Fibroblast of mammary gland (primary cell): ENCODE measurements around the gene TMEM117.
A peak's percentile ranks its signal among the peaks of the same experiment; 100 is the strongest.

Source experiments
- DNase-seq: peaks from one replicate; pipeline ENCODE4 v3.0.0-alpha.2; 2010; ENCODE audit warnings: low read depth
- H3K4me3 ChIP-seq: 2 replicates; pipeline ENCODE4 v1.5.1; 2011; ENCODE audit warnings: low read depth, mild to moderate bottlenecking, low read length, moderate library complexity; ENCODE audit not compliant: control insufficient read depth
- CTCF ChIP-seq: conservative IDR thresholded peaks from 2 replicates; pipeline ENCODE4 v1.5.1; 2011; ENCODE audit warnings: low read depth, low read length, inconsistent platforms; ENCODE audit not compliant: control insufficient read depth, insufficient read depth

Gene TMEM117

GRCh38 chr12:43805149-43805859, 30.6 kb upstream of the TMEM117 start:
- peak overlapping the region; percentile 88 for H3K4me3 ChIP-seq
- peak; percentile 8 for DNase-seq
- no peak for TF ChIP-seq CTCF

DNA sequence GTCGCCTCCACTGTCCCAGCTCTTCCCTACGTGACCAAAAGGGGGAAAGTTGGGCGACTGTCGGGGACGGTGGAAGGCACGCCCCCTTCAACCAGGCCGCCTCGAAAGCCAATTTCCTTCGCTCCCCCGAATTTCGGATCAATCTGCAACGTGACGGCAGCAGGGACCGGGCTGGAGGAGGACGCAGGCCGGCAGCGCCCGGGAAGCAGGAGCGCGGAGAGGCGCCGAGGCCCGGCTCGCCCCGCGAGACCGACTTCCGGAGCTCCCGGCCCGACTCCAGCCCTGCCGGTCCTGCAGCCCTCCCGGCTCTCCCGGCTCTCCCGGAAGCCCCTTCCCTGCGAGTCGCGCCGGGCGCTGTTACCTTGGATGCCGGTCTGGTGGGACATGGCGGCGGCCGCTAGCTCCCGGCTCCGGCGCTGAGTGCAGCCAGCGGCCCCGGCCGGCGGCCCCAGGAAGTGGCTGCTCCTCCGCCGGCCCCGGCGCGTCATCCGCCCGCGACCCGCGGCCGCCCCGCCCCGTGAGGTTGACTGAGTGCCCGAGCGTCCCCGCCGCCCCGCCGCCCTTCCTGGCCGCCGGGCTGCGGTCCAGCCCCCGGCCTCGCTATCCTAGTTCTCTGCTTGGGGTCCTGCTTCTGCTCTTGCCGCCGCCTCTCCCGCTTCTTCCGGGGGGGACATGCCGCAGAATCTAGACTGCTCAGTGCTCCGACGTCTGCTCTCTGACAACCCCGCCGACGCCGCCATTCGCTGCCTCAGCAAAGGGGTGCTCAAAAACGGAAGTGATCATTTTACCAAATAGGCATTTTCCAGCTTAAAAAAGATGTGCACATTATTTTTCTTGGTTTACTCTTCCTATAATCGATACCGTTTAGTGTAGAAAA, 29.8 kb upstream of the TMEM117 start, which contains the start of gene TWF1:
Gene TWF1 (minus strand): TSS at position 458 of the 877 bp plus-strand sequence. CDS start 72 bp downstream, at position 386.
- peak; percentile 59 for DNase-seq
- peak; percentile 32 for TF ChIP-seq CTCF

GRCh38 chr12:43806737-43807072, 29.2 kb upstream of the TMEM117 start:
- no peak for TF ChIP-seq CTCF
- peak overlapping the region; percentile 81 for H3K4me3 ChIP-seq
- peak; percentile 6 for DNase-seq

More for the DNA sequence above, 29.8 kb upstream of the TMEM117 start, which contains the start of gene TWF1:
- H3K4me3 ChIP-seq, result peak within 1 kb of the TSS; percentile 88

GRCh38 chr12:43807386-43807785, 28.5 kb upstream of the TMEM117 start:
- DNase-seq, result no peak
- H3K4me3 ChIP-seq, result no peak overlapping the region
- TF ChIP-seq CTCF, result no peak

DNA sequence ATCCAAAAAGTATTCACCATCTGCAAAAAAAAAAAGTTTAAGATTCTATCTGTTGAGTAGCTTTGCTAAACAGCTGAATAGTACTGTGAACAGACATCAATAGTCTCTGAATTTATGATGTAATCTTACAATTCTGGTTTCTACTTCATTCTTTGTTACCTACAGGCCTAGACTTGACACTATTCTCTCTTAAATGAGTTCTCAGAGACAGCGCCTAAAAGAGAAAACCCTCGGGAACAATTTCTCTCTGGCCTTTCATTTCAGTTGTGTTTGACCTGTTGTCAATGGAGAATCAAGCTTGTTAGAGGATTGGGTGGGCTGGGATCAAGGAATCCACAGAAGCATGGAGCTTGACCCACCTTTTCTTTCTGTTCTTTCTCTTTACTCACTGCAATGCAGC, 23.8 kb upstream of the TMEM117 start:
- no peak overlapping the region for H3K4me3 ChIP-seq
- no peak for TF ChIP-seq CTCF
- no peak for DNase-seq

DNA sequence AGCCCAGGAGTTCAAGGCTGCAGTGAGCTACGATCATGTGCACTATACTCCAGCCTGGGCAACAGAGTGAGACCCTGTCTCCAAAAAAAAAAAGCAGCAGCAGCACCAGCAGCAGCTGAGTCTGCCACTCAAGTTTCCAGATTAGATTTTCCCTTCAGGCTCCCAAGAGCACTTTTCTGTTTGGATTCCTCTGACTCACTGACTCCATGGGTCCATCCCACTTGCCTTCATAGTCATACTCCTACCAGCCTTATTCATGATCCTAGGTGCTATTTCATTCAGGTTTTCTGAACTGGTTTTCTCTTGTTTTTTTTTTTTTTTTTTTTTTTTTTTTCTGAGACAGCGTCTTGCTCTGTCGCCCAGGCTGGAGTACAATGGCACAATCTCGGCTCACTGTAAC, 23.0 kb upstream of the TMEM117 start:
- peak; percentile 2 for DNase-seq
- no peak overlapping the region for H3K4me3 ChIP-seq
- TF ChIP-seq CTCF, result no peak
